DMS 273 (cell line): ENCODE measurements around the gene XRCC4.

Source experiments
- DNase-seq: peaks from one replicate; lab custom pipeline; 2025; ENCODE audit not compliant: unreplicated experiment; lab: John Stamatoyannopoulos, UW

Gene XRCC4

DNA sequence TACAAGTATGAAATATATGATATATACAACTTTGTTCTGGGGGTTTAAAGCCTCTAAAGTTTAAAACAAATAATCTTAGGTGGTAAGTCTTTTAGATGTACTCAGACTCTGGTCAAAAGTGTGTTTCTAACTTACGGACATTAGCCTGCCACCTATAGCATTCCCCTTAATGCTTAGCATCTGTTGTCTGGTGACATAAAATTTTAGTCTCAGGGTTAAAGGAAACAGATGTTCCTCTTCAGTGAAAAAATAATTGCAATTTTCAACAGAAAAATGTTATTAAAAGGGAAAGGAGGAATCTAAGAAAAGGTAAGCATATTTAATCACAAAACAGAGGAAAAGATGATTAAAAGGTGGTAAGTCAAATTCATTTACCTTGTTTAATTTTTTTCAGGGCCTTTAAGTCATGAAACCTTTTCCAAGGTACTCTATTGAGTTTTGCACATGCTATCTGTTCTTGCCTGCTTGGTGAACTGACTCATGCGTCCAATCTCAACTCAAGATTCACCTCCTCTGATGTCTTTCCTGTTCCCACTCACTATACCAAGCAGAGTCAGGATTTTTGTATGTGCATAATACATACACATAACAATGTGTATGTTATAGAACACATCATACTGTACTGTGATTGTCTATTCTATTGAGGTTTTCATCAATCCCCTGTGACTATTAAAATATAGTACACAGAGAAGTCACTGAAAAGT lies 8.1 kb upstream of the XRCC4 start:
- DNase-seq: no peak

DNA sequence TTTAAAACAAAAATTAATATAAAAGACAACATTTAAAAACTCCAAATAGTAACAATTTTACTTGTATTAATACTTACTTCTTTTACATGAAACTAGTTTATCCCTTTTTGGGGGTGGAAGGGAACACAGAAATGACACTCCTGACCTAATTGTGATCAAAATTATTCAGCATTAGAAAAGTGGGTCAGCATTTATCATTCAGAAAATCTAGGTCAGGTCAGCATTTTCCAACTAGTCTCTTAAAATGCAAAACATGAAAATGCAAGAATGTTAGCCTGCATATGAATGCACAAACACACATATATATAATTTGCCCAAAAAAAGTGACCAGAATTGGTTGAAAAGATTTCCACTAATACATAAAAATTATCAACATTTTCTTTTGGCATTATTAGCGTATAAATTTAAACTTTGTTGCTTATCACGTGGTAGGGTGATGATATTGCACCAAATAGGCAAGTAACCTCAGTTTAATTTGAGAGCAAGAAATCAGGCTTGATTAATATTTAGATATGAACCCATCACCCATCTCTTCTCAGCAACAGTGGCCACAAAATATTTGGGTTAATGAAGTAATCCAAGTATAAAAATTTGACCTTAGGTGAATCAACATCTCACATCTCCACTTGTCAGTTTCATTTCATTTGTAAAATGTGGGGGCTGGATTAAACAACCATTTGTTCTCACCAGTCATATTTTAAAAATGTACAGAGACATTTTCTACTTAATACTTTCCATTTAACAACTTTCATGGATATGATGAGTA lies 5.9 kb upstream of the XRCC4 start:
- DNase-seq: no peak

DNA sequence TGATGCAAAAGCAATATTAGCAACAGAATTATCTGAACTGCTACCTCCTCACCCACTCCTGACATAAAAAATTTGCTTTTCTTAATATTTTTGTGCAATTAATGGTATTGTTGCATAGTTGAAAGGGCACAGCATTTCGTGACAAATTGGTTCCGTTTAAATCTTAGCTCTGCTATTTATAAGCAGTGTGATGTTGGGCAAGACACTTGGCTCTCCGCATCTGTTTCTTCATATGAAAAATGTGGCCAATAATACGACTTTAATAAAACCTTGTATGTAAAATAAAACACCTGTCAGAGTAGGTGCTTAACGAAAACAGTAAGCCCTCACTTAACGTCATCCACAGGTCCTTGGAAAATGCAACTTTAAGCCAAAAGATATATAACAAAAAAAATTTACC lies 4.4 kb upstream of the XRCC4 start:
- DNase-seq: no peak

DNA sequence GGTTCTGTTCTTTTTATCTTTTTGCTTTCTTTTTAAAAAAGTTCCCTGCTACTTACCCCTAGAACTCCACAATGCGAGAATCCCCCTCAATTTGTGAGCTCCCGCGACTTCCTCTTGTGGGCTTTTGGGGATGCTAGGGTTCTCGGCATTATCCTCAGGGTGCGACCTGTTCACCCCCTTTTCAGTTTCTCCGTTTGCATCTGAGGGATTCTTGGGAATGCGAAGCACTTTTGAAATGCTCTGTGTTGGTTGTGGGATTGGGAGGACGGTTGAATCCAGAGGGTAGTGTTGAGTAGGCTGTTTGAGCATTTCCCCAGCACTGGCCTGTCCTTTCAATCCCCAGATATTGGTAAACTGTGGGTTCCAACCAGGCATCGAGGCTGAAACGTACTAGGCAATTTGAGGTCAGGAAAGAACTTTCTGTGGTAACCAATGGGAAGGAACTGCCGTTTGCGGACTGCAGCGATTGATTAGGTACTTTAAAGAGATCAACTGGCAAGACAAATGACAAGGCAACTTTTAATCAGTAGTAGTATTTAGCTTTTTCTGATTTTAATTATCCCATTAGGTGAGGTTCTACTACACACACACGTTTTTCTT lies 415 bp downstream of the XRCC4 start:
- peak; percentile 65 for DNase-seq

DNA sequence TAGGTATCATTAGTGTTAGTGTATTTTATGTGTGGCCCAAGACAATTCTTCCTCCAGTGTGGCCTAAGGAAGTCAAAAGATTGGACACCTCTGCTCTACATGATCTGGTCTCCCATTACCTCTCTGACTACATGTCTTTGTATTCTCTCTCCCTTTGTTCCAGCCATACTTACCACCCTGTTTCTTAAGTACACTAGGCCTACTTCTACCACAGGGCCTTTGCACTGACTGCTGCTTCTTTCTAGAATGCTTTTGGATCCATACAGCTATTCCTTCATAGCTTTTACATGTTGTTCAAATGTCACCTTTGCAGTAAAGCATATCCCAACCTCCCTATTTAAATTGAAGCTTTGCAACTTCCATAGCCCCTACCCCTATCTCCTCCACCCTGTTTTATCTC lies 5.4 kb downstream of the XRCC4 start:
- no peak for DNase-seq

DNA sequence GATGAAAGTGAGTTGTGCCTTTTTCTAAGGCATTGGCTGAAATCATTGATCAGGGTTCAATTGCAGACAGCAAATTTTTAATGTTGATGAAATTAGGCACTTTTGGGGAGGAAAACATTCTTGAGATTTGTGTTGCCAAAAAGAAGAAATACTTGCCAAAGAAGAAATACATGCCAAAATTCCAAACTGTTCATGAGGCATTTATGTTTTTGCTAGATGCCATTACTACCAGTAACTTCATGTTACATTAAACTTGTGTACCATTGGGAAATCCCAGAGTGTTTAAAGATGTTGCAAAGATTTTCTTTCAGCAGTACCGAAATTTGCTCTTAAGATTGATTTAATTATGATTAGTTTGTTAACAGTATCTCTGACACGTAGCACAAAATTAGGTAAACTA lies 7.0 kb downstream of the XRCC4 start:
- no peak for DNase-seq

DNA sequence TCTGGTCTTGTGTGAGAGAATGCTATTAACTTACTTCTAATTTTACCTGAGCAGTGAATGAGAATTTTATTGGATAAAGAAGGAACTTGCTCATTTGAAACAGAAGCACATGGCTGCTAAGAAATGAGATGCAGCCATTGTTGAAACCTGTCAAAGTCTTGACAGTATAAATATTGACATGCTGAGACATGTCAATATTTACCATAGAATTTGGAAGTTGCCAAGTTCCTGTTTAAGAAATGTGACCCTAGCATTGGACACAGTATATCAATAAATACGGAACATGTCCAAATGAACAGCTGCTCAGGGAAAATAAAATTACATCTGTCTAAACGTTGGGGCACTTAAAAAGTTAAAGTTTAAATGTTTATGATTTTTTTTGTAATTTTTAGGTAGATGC lies 7.8 kb downstream of the XRCC4 start:
- DNase-seq: no peak

DNA sequence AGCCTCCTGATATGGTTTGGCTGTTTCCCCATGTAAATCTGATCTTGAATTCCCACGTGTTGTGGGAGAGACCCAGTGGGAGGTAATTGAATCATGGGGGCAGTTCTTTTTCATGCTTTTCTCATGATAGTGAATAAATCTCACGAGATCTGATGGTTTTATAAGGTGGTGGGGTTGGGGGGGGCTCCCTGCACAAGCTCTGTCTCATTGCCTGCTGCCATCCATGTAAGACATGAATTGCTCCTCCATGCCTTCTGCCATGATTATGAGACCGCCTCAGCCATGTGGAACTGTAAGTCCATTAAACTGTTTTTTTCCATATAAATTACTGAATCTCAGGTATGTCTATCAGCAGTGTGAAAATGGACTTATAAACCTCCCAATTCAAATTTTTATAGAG lies 12.8 kb downstream of the XRCC4 start:
- DNase-seq: no peak

DNA sequence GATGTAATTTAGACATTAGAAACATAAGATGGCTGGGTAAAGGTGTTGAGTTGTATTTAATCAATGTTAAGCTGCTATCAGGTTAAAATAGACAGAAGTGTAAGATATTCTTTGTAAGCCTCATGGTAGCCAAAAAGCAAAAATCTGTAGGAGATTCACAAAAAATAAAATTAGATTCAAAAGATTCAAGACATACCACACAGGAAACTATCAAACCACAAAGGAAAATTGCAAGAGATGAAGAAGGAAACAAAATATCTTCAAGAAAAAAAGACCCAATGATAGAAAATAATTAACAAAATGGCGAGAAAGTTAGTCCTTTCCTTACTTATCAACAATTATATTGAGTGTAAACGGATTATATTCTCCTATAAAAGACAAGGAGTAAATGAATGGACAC lies 15.3 kb downstream of the XRCC4 start:
- DNase-seq: no peak

DNA sequence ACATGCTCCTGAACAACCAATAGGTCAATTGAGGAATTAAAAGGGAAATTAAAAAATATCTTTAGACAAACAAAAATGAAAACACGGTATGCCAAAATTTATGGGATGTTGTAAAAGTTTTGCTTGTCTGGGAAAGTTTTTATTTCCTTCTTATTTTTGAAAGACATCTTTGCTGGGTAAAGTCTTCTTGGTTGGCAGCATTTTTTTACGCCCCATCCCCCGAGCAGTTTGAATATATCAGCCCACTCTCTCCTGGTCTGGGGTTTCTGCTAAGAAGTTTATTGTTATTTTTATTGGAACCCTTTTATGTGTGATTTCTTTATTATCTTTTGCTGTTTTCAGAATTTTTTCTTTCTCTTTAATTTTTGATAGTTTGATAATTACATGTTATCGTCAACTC lies 16.3 kb downstream of the XRCC4 start:
- no peak for DNase-seq

DNA sequence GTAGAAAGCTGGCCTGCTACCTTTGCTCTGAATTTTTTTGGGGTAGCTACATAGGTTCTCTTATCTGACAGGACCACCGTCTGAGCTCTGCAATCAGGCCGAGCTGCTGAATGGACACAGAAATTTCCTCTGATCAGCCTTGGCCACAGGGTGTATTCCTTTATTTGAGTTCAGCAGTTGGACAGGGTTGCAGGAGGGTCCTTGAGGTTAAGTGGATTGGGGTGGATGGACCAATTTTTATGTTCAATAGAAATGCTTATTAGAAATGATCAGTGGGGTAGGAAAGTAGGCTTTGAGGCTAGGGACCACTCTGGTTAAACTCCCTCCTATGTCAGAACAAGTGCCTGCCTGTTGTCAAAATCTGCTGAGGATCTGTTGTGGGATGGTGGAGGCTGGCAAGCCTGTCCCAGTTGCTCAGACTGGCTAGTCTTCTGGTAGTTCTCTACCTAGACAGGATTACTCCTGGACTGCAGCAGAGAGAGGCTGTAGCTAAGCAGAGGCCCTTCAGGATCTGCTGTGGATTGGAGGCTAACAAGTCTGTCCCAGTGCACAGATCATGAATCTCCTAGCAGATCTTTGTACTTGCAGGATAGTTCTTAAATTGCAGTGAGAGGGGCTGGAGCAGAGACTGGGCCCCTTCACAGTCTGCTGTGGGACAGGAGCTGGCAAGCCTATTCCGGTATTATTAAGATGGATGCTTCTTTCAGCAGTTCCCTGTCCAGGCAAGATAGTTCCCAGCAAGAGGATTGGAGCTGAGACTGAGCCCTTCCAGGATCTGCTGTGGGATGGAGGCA lies 18.0 kb downstream of the XRCC4 start:
- no peak for DNase-seq

DNA sequence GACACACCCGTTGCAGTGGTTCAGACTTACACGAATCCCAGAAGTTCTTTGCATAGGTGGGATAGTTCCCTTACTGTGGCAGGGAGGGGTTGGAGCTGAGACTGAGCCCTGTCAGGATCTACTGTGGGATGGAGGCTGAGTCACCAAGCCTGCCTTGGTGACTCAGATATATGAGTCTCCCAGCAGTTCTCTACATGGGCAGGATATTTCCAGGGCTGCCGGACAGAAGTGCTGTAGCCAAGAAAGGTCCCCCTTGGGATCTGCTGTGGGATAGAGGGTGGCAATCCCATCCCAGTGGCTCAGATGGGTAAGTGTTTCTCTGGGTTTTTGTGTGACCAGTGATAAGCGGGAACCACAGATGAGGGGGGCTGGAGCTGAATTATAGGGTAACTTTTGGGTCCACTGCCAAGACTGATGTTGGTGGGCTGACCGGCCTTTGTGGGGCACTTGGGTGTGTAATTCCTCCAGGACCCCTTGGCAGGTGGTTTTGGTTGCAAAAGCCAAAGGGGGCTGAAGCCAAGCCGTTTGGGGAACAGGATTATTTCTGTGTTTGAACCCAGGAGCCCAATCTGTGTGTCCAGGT lies 18.7 kb downstream of the XRCC4 start:
- DNase-seq: no peak

DNA sequence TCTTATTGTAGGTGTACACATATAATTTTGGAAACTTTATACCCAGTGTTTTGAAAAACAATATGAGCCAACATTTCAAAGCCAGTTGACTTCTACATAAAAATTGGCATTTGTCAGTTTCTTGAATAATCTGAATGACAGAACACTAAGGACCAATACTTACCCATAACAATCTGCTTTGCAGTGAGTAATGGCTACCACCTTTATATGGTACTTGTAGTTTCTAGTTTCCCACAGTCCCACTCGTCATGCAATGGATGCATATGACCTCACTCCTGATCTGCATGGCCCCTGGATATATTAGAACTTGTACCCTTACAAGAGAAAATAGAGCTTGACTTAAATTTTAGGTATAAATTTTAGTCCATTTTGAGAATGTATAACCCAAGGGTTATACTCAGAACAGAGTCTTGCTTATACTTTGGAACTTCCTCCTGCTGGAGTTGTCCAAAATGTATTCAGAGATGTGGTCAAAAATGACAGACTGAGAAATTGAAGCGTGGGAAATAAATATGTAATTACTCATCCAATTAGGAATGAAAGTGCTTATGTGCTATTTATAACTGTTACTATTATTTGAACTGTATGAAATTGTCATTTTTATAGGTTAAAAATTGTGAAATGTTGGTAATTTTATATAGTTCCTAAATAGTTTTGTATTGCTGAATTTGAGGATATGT lies 19.5 kb downstream of the XRCC4 start:
- no peak for DNase-seq

DNA sequence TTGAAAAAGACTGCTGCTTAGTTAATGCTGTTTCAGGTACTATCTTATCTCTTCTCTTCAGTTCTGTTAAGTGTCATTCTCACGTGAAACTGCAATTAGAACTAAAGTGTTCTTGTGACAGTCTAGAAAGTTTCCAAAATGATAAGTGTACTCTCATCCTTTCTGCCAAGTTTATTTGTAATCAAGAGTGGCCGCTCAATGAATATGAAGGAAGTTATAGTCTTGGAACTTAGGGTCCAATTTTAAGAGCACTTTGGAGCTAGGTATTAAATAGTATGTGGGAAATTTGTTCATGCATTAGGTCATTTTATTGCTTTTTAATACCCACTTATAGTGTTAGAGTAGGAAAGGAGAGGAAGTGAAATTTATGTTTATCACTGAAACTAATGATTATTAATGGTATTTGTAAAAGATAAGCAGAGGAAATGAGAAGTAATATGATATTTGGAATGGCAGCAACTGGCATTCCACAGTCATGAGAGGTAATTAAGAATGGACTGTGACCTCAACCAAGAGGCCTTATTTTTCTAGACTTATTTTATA lies 20.4 kb downstream of the XRCC4 start:
- no peak for DNase-seq

DNA sequence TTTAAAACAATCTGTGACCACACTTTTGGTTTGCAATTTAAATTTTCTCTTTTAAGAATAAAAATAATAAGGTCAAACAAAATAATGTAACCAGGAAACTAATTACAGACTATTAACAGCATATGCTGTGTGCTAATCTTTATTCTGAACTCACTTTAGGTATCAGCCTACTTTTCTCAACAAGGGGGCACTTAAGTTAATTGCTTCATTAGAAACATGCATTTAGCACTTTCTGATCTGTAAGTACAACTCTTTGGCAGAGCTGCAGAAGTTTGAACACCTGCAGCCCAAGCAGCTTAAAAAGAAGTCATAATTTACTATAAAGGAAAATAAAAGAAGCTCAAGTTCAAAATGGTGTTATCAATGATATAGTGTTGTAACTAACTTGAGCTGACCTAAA lies 21.7 kb downstream of the XRCC4 start:
- no peak for DNase-seq

DNA sequence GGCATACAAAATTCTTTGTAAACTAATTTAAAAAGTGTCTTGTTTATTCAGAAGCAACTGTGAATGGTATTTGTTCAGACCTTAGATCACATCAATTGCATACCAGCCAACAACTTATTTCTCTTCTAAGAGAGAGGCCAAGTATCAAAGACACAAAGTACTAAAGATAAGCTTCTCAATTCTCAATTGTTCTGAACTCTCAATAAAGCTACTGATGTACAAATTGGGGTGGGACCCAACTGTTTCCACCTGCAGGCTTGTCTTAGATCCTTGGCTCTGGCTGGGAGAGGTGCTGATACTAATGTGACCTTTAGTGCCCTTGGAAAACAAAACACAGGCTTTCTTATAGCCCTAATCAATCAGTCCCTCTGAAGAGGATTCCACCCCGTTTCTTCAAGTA lies 22.1 kb downstream of the XRCC4 start:
- no peak for DNase-seq

DNA sequence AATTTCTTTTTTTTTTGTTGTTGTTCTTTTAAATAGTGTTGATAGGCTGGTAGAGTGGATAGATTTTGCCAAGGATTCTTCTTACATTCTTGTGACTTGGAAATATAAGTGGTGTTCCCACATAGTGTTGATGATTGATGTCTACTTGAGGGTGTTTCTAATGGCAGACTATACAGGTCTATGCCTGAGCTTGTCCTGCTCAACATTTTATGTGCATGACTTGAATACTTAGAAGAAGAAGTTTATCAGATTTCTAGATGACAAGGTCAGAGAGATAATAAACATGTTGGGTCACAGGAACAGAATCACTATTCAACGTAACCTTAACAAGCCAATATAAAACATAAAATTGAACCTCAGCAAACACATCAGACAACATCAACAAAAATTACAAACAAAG lies 24.2 kb downstream of the XRCC4 start:
- DNase-seq: no peak

DNA sequence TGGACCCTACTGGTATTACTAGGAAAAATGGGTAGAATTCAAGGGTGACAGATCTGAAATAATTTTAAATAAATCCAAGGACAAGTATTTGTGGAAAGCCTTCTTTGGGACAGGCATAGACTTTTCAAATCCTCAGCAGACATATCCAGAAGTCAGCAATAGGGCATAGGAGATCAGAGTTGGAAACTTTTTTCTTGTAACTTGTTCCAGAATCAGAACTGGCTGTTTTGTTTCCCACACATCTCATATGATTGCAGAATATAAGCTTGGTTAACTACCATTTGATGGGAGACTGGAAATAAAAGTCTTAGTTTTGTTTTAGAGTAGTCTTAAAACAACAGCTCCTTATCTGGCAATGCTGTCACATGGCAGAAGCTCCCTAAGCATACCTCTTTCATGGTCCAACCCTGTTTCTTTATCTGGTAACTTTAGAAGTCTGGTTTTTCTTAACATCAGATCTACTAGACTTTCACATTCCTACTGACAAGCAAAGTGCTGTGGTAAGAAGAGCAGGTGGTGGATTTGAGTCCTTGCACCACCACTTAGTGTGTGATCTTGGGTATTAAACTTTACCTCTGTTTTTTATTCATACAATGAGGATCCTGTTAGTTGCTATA lies 25.1 kb downstream of the XRCC4 start:
- DNase-seq: no peak

DNA sequence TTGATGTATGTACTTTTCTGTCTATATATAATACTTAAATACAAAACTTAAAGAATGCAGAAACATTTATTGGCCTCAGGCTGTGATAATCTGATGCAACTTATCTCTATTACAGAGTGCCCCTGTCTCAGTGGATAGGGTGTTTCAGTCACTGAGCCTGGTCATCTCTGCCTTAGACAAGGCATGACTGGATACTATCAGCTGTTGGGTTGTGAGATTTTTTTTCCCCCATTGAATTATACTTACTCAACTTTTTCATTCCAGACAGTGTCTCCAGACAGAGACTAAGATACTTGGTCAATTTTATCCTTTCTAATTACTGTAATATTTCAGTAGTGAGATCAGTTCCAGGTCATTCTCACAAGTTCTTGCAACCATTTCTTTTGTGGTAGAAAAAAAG lies 26.7 kb downstream of the XRCC4 start:
- DNase-seq: no peak
